Keratinocyte (primary cell): ENCODE results near the gene MIPOL1. TPM values are rescaled to one million over a fixed set of nuclear protein-coding genes. Genes with fewer than 3 reads are reported as not detected.

Experiments used
- DNase-seq: peaks from one replicate; pipeline ENCODE4 v3.0.0-alpha.2; 2011; ENCODE audit warnings: low read depth, missing footprints, low spot score
- FAIRE-seq: peaks from 2 replicates; lab custom pipeline; 2011; peaks lifted over from hg19 to GRCh38; lab: Jason Lieb, UNC
- H2AFZ ChIP-seq: 2 replicates; pipeline ENCODE4 v1.6.0; 2012; ENCODE audit warnings: low read length, control low read depth, inconsistent platforms; ENCODE audit not compliant: control insufficient read depth
- H3K27ac ChIP-seq: 2 replicates; pipeline ENCODE4 v1.5.1; 2011; ENCODE audit warnings: low read length; ENCODE audit not compliant: control insufficient read depth, insufficient read depth
- H3K27me3 ChIP-seq: 3 replicates; pipeline ENCODE4 v1.6.0; 2011; ENCODE audit warnings: low read length; ENCODE audit not compliant: control insufficient read depth, insufficient read depth; ENCODE audit errors: extremely low read depth
- H3K36me3 ChIP-seq, 2 experiments: 2 replicates in 1 of 2; 3 replicates in 1 of 2; pipeline ENCODE4 v1.5.1; 2011; ENCODE audit warnings: low read length in 2 of 2, mild to moderate bottlenecking in 1 of 2; ENCODE audit not compliant: control insufficient read depth in 2 of 2, insufficient read depth in 2 of 2; ENCODE audit errors: extremely low read depth in 1 of 2
- H3K4me1 ChIP-seq: 3 replicates; pipeline ENCODE4 v1.5.1; 2011; ENCODE audit warnings: low read length; ENCODE audit not compliant: control insufficient read depth, insufficient read depth; ENCODE audit errors: extremely low read depth
- H3K4me2 ChIP-seq: 3 replicates; pipeline ENCODE4 v1.6.0; 2011; ENCODE audit warnings: low read depth, low read length; ENCODE audit not compliant: control insufficient read depth, insufficient read depth; ENCODE audit errors: extremely low read depth
- H3K4me3 ChIP-seq, 3 experiments: fragments of 200-600 bp in 1 of 3; sonication (generic) in 1 of 3; 2 replicates in 2 of 3; 3 replicates in 1 of 3; pipeline ENCODE4 v1.5.1; 2011 to 2016; ENCODE audit warnings: low read length in 3 of 3, mild to moderate bottlenecking in 3 of 3, control low read depth in 2 of 3, inconsistent platforms in 1 of 3, low read depth in 1 of 3, mixed read lengths in 1 of 3, mixed run types in 1 of 3, moderate library complexity in 1 of 3; ENCODE audit not compliant: control insufficient read depth in 2 of 3, insufficient read depth in 2 of 3; ENCODE audit errors: extremely low read depth in 1 of 3
- H3K79me2 ChIP-seq: 2 replicates; pipeline ENCODE4 v1.6.0; 2012; ENCODE audit warnings: low read length; ENCODE audit not compliant: control insufficient read depth, insufficient read depth
- H3K9ac ChIP-seq: 3 replicates; pipeline ENCODE4 v1.6.0; 2011; ENCODE audit warnings: low read length; ENCODE audit not compliant: control insufficient read depth, insufficient read depth; ENCODE audit errors: extremely low read depth
- H3K9me1 ChIP-seq: 3 replicates; pipeline ENCODE4 v1.6.0; 2011; ENCODE audit warnings: low read length; ENCODE audit not compliant: control insufficient read depth, insufficient read depth; ENCODE audit errors: extremely low read depth
- H3K9me3 ChIP-seq: 2 replicates; pipeline ENCODE4 v1.5.1; 2012; ENCODE audit warnings: low read depth, low read length; ENCODE audit not compliant: control insufficient read depth
- H4K20me1 ChIP-seq: 3 replicates; pipeline ENCODE4 v1.6.0; 2011; ENCODE audit warnings: low read length; ENCODE audit not compliant: control insufficient read depth, insufficient read depth; ENCODE audit errors: extremely low read depth
- CTCF ChIP-seq, 3 experiments: IDR thresholded peaks in 1 of 3; conservative IDR thresholded peaks in 1 of 3; optimal IDR thresholded peaks in 1 of 3; 2 replicates in 2 of 3; 3 replicates in 1 of 3; pipeline versions ENCODE3 to v1.5.1; 2011; ENCODE audit warnings: low read length in 3 of 3, mild to moderate bottlenecking in 3 of 3, moderate library complexity in 2 of 3, control low read depth in 1 of 3, inconsistent platforms in 1 of 3; ENCODE audit not compliant: insufficient read depth in 2 of 3; ENCODE audit errors: extremely low read depth in 1 of 3
- EZH2 ChIP-seq: IDR thresholded peaks from one replicate; pipeline ENCODE4 v1.6.1; 2012; ENCODE audit warnings: inconsistent platforms, mild to moderate bottlenecking, low read length, moderate library complexity
- dilution Hi-C: fragments of 300-500 bp; cut with MboI; formaldehyde crosslinking; loops from one replicate; pipeline ENCODE4 v1.7.0; 2020; ENCODE audit warnings: low sequenced_read_pairs; ENCODE audit not compliant: extremely low pct_ligation_motif_present
- polyA plus RNA-seq, 5 experiments: library from polyadenylated mRNA; depleted of rRNA in 3 of 5; stranded (reverse) in 3 of 5; stranded (forward) in 1 of 5; unstranded in 1 of 5; fragments of >200 nt; gene quantifications; 1 replicate in 1 of 5; 2 replicates in 3 of 5; 3 replicates in 1 of 5; pipeline versions ENCODE4 v1.2.1 to v1.2.3, GENCODE V29; 2011 to 2012; ENCODE audit warnings: missing spikeins in 2 of 5, low read depth in 1 of 5, low replicate concordance in 1 of 5

Gene MIPOL1
- polyA plus RNA-seq, 1 donor (not counting 4 experiments of a cell fraction or from before 2014, with no cell fraction given) = 10.9 TPM

- Histone ChIP-seq H3K79me2 (no peaks in the 10 kb centered on the region), H3K36me3 (no peaks in the 10 kb centered on the region), H3K9me1 (no peaks in the 10 kb centered on the region), H3K4me2 (peak overlapping the region; percentile 97), H3K9ac (peak overlapping the region; percentile 93), H3K27me3 (no peaks in the 10 kb centered on the region), H3K4me3 (peak overlapping the region; percentile 68 to 94 (median 93)), H3K9me3 (no peaks in the 10 kb centered on the region), H4K20me1 (no peaks in the 10 kb centered on the region), H2AFZ (peak overlapping the region; percentile 99), H3K4me1 (peaks cover 10% of the 10 kb centered on the region), H3K27ac (peak overlapping the region; percentile 84)
- dilution Hi-C loops = no loop called here
- no peak for DNase-seq
- FAIRE-seq = no peak
- TF ChIP-seq CTCF (optimal IDR thresholded peaks at IDR 0.05 in 1 of 3, IDR thresholded peaks at IDR 0.05 in 1 of 3, conservative IDR thresholded peaks at IDR 0.05 in 1 of 3; ENCODE audit: extremely low read depth in 1 of 3, insufficient read depth in 2 of 3, low read length in 3 of 3) (no peak), EZH2 (no peak)
These were observed 26.1 kb upstream of the MIPOL1 start for GRCh38 chr14:37171678-37172023.

GRCh38 chr14:37172024-37172869 lies 25.5 kb upstream of the MIPOL1 start, which contains the start of gene SLC25A21:
Gene SLC25A21, minus strand, starts transcription at chr14:37172606.
- TF ChIP-seq CTCF (optimal IDR thresholded peaks at IDR 0.05 in 1 of 3, IDR thresholded peaks at IDR 0.05 in 1 of 3, conservative IDR thresholded peaks at IDR 0.05 in 1 of 3; ENCODE audit: extremely low read depth in 1 of 3, insufficient read depth in 2 of 3, low read length in 3 of 3) (peak in 1 of 3 experiments; percentile 12), EZH2 (no peak)
- H3K27me3 ChIP-seq = no peaks in the 10 kb centered on the region
- dilution Hi-C loops = no loop called here
- H2AFZ ChIP-seq = peak within 1 kb of the TSS; percentile 99
- H3K4me2 ChIP-seq = peak within 1 kb of the TSS; percentile 97
- H3K36me3 ChIP-seq = no peaks in the 10 kb centered on the region
- no peaks in the 10 kb centered on the region for H3K9me3 ChIP-seq
- H3K4me1 ChIP-seq = peaks cover 10% of the 10 kb centered on the region
- DNase-seq = peak; percentile 26
- peak within 1 kb of the TSS; percentile 68 to 94 (median 93) for H3K4me3 ChIP-seq
- H4K20me1 ChIP-seq = no peaks in the 10 kb centered on the region
- no peaks in the 10 kb centered on the region for H3K79me2 ChIP-seq
- FAIRE-seq = no peak
- H3K9me1 ChIP-seq = no peaks in the 10 kb centered on the region
- peak within 1 kb of the TSS; percentile 93 for H3K9ac ChIP-seq
- peak within 1 kb of the TSS; percentile 84 for H3K27ac ChIP-seq
